OCI-LY1 (cell line): ENCODE measurements around the gene TRIM31.
"Not testable (repeated sequence)": the region's sequence is repeated elsewhere in the genome, so short reads cannot be mapped to it uniquely, and the experiment has no call there.

Experiments used
- H2AFZ ChIP-seq: fragments of 200-600 bp; sonication (generic), shearing (Covaris generic); 2 replicates; pipeline ENCODE4 v1.6.0; 2014; ENCODE audit warnings: antibody characterized with exemption, mild to moderate bottlenecking, low read length
- H3F3A ChIP-seq: fragments of 200-600 bp; sonication (generic), shearing (Covaris generic); 2 replicates; pipeline ENCODE4 v1.6.0; 2014; ENCODE audit warnings: mild to moderate bottlenecking, antibody characterized with exemption, low read length, moderate library complexity; ENCODE audit not compliant: insufficient read depth
- H3K27ac ChIP-seq: fragments of 200-600 bp; sonication (generic); 2 replicates; pipeline ENCODE4 v1.5.1; 2014; ENCODE audit warnings: low read length, mixed run types, mild to moderate bottlenecking, low read depth; ENCODE audit not compliant: poor library complexity, severe bottlenecking
- H3K27me3 ChIP-seq: fragments of 200-600 bp; sonication (generic); 2 replicates; pipeline ENCODE4 v1.6.0; 2014; ENCODE audit warnings: antibody characterized with exemption, mild to moderate bottlenecking, low read length, moderate library complexity; ENCODE audit not compliant: insufficient read depth
- H3K36me3 ChIP-seq: fragments of 200-600 bp; sonication (generic); 2 replicates; pipeline ENCODE4 v1.6.1; 2014; ENCODE audit warnings: mild to moderate bottlenecking, antibody characterized with exemption, low read length, moderate library complexity, mixed read lengths; ENCODE audit not compliant: insufficient read depth
- H3K4me1 ChIP-seq: fragments of 200-600 bp; sonication (generic); 2 replicates; pipeline ENCODE4 v1.5.1; 2014; ENCODE audit warnings: mild to moderate bottlenecking, low read length, moderate library complexity; ENCODE audit not compliant: insufficient read depth, severe bottlenecking
- H3K4me2 ChIP-seq: fragments of 200-600 bp; sonication (generic), shearing (Covaris generic); 2 replicates; pipeline ENCODE4 v1.6.1; 2014; ENCODE audit warnings: low read length
- H3K4me3 ChIP-seq: fragments of 200-600 bp; sonication (generic); 2 replicates; pipeline ENCODE4 v1.5.1; 2014; ENCODE audit warnings: low read length, low read depth, mild to moderate bottlenecking, mixed read lengths; ENCODE audit not compliant: poor library complexity, severe bottlenecking
- H3K79me2 ChIP-seq: fragments of 200-600 bp; shearing (Covaris generic); 2 replicates; pipeline ENCODE4 v1.6.1; 2016; ENCODE audit warnings: mixed run types, low read length, mixed read lengths; ENCODE audit not compliant: insufficient read depth
- H3K9ac ChIP-seq: fragments of 200-600 bp; sonication (generic), shearing (Covaris generic); 2 replicates; pipeline ENCODE4 v1.6.1; 2014; ENCODE audit warnings: mild to moderate bottlenecking, low read length, mixed read lengths
- H3K9me2 ChIP-seq: fragments of 200-600 bp; sonication (generic), shearing (Covaris generic); 2 replicates; pipeline ENCODE4 v1.6.1; 2014; ENCODE audit warnings: low read depth, mild to moderate bottlenecking, low read length, mixed read lengths
- H3K9me3 ChIP-seq: fragments of 200-600 bp; shearing (Covaris generic); 2 replicates; pipeline ENCODE4 v1.6.1; 2014; ENCODE audit warnings: low read length, mixed read lengths
- H4K20me1 ChIP-seq: fragments of 200-600 bp; sonication (generic), shearing (Covaris generic); 2 replicates; pipeline ENCODE4 v1.6.0; 2016; ENCODE audit warnings: mild to moderate bottlenecking, low read length; ENCODE audit not compliant: insufficient read depth
- EZH2 ChIP-seq: fragments of 200-600 bp; sonication (generic), shearing (Covaris generic); IDR thresholded peaks from 2 replicates; pipeline ENCODE4 v1.8.0; 2017; ENCODE audit warnings: borderline replicate concordance, mixed run types, mild to moderate bottlenecking, antibody characterized with exemption, low read length, moderate library complexity, mixed read lengths
- TF ChIP-seq, protein P1 (sequence below): fragments of 200-600 bp; sonication (generic), shearing (Covaris generic); IDR thresholded peaks from 2 replicates; pipeline ENCODE4 v1.5.1; 2017; ENCODE audit warnings: mild to moderate bottlenecking, antibody characterized with exemption, low read length, moderate library complexity, mixed read lengths

Gene TRIM31

DNA sequence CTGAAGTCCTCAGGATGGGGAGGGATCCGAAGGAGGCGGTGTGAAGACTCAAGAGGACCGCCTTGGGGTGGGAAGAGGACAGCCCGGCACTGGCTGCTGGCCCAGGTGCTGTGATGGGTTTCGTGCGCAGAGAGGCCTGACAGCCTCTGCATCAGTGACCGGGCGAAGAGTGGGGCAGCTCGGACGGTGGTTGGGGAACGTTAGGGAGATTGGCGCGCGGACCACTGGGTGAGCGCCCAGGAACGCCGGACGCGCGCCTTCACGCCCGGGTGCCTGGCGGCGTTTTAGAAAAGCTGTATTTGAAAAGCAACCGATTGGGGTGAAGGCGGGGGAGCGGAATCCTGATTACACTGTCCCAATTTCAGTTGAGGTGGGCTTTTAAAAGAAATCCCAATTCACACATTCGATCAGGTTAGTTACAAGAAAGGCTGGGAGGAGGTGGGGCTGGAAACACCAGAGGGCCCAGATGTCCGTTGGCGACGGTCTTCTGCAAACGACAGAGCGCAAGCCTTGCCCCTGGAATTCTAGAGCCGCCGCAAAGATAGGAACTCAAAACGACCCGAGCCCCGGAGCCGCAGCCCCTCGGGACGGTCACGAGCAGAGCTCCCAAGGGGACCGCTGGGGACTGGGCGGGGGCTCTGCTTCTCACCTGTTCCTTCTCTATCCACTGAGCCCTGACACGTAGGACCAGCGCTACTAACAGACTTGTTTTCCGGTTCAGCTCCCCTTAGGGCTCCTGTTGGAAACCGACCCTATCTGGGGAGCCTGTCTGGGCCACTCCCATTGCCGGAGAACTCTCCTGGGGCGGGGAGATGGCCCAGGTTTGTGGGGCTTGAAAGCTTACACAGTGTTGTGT is 14.6 kb upstream of the TRIM31 start:
- Histone ChIP-seq H3F3A (no peaks in the 10 kb centered on the region), H3K79me2 (no peaks in the 10 kb centered on the region), H3K9me2 (no peaks in the 10 kb centered on the region), H2AFZ (no peak overlapping the region), H3K36me3 (no peaks in the 10 kb centered on the region), H3K27ac (no peak overlapping the region), H3K27me3 (peaks cover 5% of the 10 kb centered on the region; the same call in 1 of the 2 replicates), H3K9ac (no peak overlapping the region), H3K4me3 (no peak overlapping the region), H4K20me1 (no peaks in the 10 kb centered on the region), H3K4me2 (no peak overlapping the region), H3K9me3 (no peaks in the 10 kb centered on the region), H3K4me1 (peaks cover 4% of the 10 kb centered on the region)
- TF ChIP-seq, protein P1, sequence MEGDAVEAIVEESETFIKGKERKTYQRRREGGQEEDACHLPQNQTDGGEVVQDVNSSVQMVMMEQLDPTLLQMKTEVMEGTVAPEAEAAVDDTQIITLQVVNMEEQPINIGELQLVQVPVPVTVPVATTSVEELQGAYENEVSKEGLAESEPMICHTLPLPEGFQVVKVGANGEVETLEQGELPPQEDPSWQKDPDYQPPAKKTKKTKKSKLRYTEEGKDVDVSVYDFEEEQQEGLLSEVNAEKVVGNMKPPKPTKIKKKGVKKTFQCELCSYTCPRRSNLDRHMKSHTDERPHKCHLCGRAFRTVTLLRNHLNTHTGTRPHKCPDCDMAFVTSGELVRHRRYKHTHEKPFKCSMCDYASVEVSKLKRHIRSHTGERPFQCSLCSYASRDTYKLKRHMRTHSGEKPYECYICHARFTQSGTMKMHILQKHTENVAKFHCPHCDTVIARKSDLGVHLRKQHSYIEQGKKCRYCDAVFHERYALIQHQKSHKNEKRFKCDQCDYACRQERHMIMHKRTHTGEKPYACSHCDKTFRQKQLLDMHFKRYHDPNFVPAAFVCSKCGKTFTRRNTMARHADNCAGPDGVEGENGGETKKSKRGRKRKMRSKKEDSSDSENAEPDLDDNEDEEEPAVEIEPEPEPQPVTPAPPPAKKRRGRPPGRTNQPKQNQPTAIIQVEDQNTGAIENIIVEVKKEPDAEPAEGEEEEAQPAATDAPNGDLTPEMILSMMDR = no peak
- no peak for TF ChIP-seq EZH2

DNA sequence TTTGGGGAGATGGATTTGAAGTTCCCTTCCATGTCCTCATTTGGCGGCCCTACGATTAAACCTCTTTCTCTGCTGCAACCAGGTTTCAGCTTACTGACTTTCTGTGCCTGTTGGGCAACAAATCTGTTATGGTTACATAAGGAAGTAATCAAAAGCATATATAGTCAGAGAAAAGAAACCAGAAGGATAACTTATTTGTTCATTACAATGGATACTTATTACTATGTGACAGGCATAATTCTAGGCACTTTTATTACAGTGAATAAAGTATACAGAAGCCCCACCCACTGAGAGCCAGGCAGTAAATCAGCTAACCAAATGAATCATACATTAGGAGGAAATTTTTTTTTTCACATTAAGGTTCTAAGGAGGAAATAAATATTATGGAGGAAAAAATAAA is 9.6 kb upstream of the TRIM31 start:
- Histone ChIP-seq H3K9me3 (no peaks in the 10 kb centered on the region), H3K36me3 (no peaks in the 10 kb centered on the region), H3K4me3 (no peak overlapping the region), H2AFZ (no peak overlapping the region), H3K27ac (no peak overlapping the region), H3K9me2 (no peaks in the 10 kb centered on the region), H3F3A (no peaks in the 10 kb centered on the region), H4K20me1 (no peaks in the 10 kb centered on the region), H3K79me2 (no peaks in the 10 kb centered on the region), H3K4me1 (no peaks in the 10 kb centered on the region), H3K4me2 (no peak overlapping the region), H3K27me3 (no peaks in the 10 kb centered on the region; the same call in 1 of the 2 replicates), H3K9ac (no peak overlapping the region)
- TF ChIP-seq, protein P1 = no peak
- no peak for TF ChIP-seq EZH2

DNA sequence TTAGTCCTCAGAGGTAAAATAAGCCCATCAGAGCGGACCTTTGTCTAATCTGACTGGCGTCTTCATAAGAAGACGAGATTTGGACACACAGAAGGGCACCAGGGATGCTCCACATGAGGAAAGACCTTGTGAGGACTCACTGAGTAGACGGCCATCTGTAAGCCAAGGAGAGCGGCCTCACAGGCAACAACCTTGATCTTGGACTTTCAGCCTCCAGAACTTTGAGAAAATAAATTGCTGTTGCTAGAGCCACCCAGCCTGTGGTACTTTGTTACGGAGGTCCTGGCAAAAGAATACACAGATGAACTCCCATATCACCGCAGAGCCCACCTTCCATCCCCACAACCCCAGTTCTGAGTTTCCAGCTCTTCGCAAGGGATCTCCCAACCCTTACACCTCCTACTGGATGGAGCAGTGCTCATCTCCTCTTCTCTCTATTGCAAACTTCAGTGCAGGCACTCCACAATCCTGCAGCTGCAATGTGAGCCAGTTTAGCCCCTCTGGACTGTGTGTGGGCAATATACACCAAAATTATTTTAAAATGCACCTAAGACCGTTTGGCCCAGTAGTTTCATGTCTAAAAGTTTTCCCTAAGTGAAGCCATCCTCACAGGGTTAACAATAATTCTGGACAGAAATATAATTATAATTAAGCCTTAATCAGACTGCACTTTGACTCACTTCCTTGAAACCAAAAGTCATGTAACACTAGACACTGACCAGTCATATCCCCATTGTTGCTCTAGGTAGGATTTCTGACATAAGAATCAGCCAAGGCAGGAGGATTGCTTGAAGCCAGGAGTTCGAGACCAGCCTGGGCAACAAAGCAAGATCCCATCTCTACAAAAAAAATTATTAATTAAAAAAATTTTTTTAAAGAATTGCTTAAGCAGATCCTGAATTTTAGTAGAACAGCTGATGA is 8.8 kb upstream of the TRIM31 start:
- Histone ChIP-seq H3F3A (no peaks in the 10 kb centered on the region), H3K9me2 (no peaks in the 10 kb centered on the region), H3K36me3 (no peaks in the 10 kb centered on the region), H3K4me3 (no peak overlapping the region), H4K20me1 (no peaks in the 10 kb centered on the region), H2AFZ (no peak overlapping the region), H3K27ac (no peak overlapping the region), H3K9me3 (no peaks in the 10 kb centered on the region), H3K4me2 (no peak overlapping the region), H3K27me3 (no peaks in the 10 kb centered on the region; the same call in 1 of the 2 replicates), H3K9ac (no peak overlapping the region), H3K79me2 (no peaks in the 10 kb centered on the region), H3K4me1 (no peaks in the 10 kb centered on the region)
- no peak for TF ChIP-seq EZH2
- TF ChIP-seq, protein P1 = no peak

DNA sequence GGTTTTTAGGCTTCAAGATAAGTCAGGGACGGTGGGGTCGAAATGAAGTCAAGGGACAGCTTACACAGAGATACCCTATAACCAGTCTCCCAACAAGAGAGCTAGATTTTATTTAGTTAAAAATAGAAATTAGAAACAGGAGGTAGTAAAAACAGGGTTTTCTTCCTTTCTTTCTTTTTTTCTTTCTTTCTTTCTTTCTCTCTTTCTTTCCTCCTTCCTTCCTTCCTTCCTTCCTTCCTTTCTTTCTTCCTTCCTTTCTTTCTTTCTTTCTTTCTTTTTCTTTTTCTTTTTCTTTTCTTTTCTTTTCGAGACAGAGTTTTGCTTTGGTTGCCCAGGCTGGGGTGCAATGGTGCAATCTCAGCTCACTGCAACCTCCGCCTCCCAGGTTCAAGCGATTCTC is 5.8 kb upstream of the TRIM31 start:
- not testable (repeated sequence) for H4K20me1 ChIP-seq, H2AFZ ChIP-seq, H3K4me1 ChIP-seq, H3K36me3 ChIP-seq, H3K9ac ChIP-seq, H3K4me3 ChIP-seq, H3K4me2 ChIP-seq, H3K27ac ChIP-seq, H3K79me2 ChIP-seq, H3K9me3 ChIP-seq, H3K27me3 ChIP-seq, H3K9me2 ChIP-seq, H3F3A ChIP-seq
